HCT116 (cell line): ENCODE results near the gene DENND1A. TPM values are rescaled to one million over a fixed set of nuclear protein-coding genes. Genes with fewer than 3 reads are reported as not detected.

Source experiments
- ATAC-seq: fragments of 200-7000 bp; cut with Tn5 transposase; 2 replicates; pipeline ENCODE4 v1.9.1; 2020; ENCODE audit warnings: mild to moderate bottlenecking, moderate library complexity
- BruUV-seq: library from RNA; stranded (reverse); fragments of 400-500 nt; replicated peaks from 2 replicates; lab custom pipeline; 2021; lab: Mats Ljungman, UMichigan
- CTCF ChIA-PET: fragments of 300-600 bp; sonication (Branson Sonifier 250); formaldehyde crosslinking; loops from one replicate; lab custom pipeline; 2021; ENCODE audit warnings: antibody characterized with exemption; lab: Charles Lee
- POLR2A ChIA-PET: fragments of 300-600, 350-600 bp; sonication (Branson Sonifier 250); formaldehyde crosslinking; loops from one replicate; lab custom pipeline; 2021; ENCODE audit warnings: antibody characterized with exemption; lab: Charles Lee
- RAD21 ChIA-PET, 2 experiments: fragments of 300-600 bp; sonication (Branson Sonifier 250); formaldehyde crosslinking; loops; one replicate each; lab custom pipeline; 2023; ENCODE audit warnings: low total read pairs in 2 of 2; ENCODE audit not compliant: uncharacterized antibody in 2 of 2, unreplicated experiment in 2 of 2, low non-redundant PET in 1 of 2; lab: Charles Lee
- DNase-seq: peaks from one replicate; pipeline ENCODE4 v3.0.0-alpha.2; 2010; ENCODE audit warnings: low read depth, low spot score
- H2AFZ ChIP-seq: fragments of 200-600 bp; shearing (Covaris generic), sonication (generic); 2 replicates; pipeline ENCODE4 v1.6.1; 2017; ENCODE audit warnings: low read depth, mixed run types, mixed read lengths, antibody characterized with exemption, low read length; ENCODE audit not compliant: poor library complexity, severe bottlenecking
- H3K27ac ChIP-seq: 2 replicates; pipeline ENCODE4 v1.5.1; 2012; ENCODE audit warnings: low read depth, low read length
- H3K27me3 ChIP-seq: fragments of 200-600 bp; sonication (generic); 2 replicates; pipeline ENCODE4 v1.6.1; 2016; ENCODE audit warnings: mixed run types, low read length, mixed read lengths; ENCODE audit not compliant: insufficient read depth
- H3K36me3 ChIP-seq, 2 experiments: fragments of 200-500 bp in 1 of 2; fragments of 200-600 bp in 1 of 2; sonication (Bioruptor generic) in 1 of 2; sonication (generic) in 1 of 2; 2 replicates each; pipeline versions ENCODE4 v1.5.1 to v1.6.1; 2014 to 2016; ENCODE audit warnings: low read length in 2 of 2, inconsistent platforms in 1 of 2, mixed read lengths in 1 of 2, mixed run types in 1 of 2; ENCODE audit not compliant: insufficient read depth in 2 of 2, control insufficient read depth in 1 of 2
- H3K4me1 ChIP-seq, 2 experiments: fragments of 200-600 bp in 1 of 2; sonication (generic) in 1 of 2; 2 replicates each; pipeline versions ENCODE4 v1.5.1 to v1.6.1; 2012 to 2017; ENCODE audit warnings: low read length in 2 of 2, inconsistent platforms in 1 of 2, mild to moderate bottlenecking in 1 of 2, mixed read lengths in 1 of 2, mixed run types in 1 of 2, moderate library complexity in 1 of 2; ENCODE audit not compliant: insufficient read depth in 2 of 2, control insufficient read depth in 1 of 2
- H3K4me2 ChIP-seq: fragments of 200-600 bp; sonication (generic); 2 replicates; pipeline ENCODE4 v1.6.1; 2017; ENCODE audit warnings: mixed run types, low read length, mixed read lengths
- H3K4me3 ChIP-seq, 2 experiments: fragments of 200-600 bp in 1 of 2; sonication (generic) in 1 of 2; replicated peaks in 1 of 2; 2 replicates each; pipeline ENCODE4 v1.5.1; 2011 to 2016; ENCODE audit warnings: low read length in 2 of 2, control low read depth in 1 of 2, low read depth in 1 of 2, mild to moderate bottlenecking in 1 of 2, mixed read lengths in 1 of 2, mixed run types in 1 of 2
- H3K79me2 ChIP-seq: fragments of 200-600 bp; sonication (generic); 2 replicates; pipeline ENCODE4 v1.6.1; 2017; ENCODE audit warnings: mild to moderate bottlenecking, mixed run types, low read length, moderate library complexity, mixed read lengths; ENCODE audit not compliant: insufficient read depth
- H3K9ac ChIP-seq: fragments of 200-600 bp; sonication (generic); 2 replicates; pipeline ENCODE4 v1.6.1; 2016; ENCODE audit warnings: low read length, mixed read lengths
- H3K9me2 ChIP-seq: fragments of 200-600 bp; sonication (generic), shearing (Covaris generic); 2 replicates; pipeline ENCODE4 v1.6.1; 2017; ENCODE audit warnings: mixed run types, mild to moderate bottlenecking, moderate library complexity; ENCODE audit not compliant: insufficient read depth
- H3K9me3 ChIP-seq, 2 experiments: fragments of 200-500 bp in 1 of 2; fragments of 200-600 bp in 1 of 2; sonication (Bioruptor generic) in 1 of 2; sonication (generic) in 1 of 2; 2 replicates each; pipeline ENCODE4 v1.6.1; 2014 to 2017; ENCODE audit warnings: low read length in 2 of 2, mixed read lengths in 2 of 2, inconsistent platforms in 1 of 2, low read depth in 1 of 2, mild to moderate bottlenecking in 1 of 2, mixed run types in 1 of 2, moderate library complexity in 1 of 2; ENCODE audit not compliant: control insufficient read depth in 1 of 2, insufficient read depth in 1 of 2
- H4K20me1 ChIP-seq: fragments of 200-600 bp; sonication (generic), shearing (Covaris generic); 2 replicates; pipeline ENCODE4 v1.6.1; 2017; ENCODE audit warnings: mixed run types, mild to moderate bottlenecking, moderate library complexity; ENCODE audit not compliant: insufficient read depth
- ATF3 ChIP-seq: IDR thresholded peaks from 2 replicates; pipeline ENCODE4 v1.6.1; 2012
- CEBPB ChIP-seq: IDR thresholded peaks from 2 replicates; pipeline ENCODE4 v1.6.1; 2012; ENCODE audit warnings: low read depth
- CTCF ChIP-seq, 3 experiments: fragments of 200-600 bp in 1 of 3; sonication (generic) in 1 of 3; IDR thresholded peaks in 2 of 3; conservative IDR thresholded peaks in 1 of 3; 2 replicates each; pipeline ENCODE4 v1.5.1; 2012 to 2017; ENCODE audit warnings: low read depth in 2 of 3, low read length in 2 of 3, antibody characterized with exemption in 1 of 3, borderline replicate concordance in 1 of 3, control low read depth in 1 of 3, mild to moderate bottlenecking in 1 of 3, mixed read lengths in 1 of 3, mixed run types in 1 of 3, moderate library complexity in 1 of 3; ENCODE audit not compliant: insufficient read depth in 1 of 3
- ELF1 ChIP-seq: IDR thresholded peaks from 2 replicates; pipeline ENCODE4 v1.6.1; 2012; ENCODE audit warnings: low read depth, borderline replicate concordance
- JUND ChIP-seq: IDR thresholded peaks from 2 replicates; pipeline ENCODE4 v1.6.1; 2012
- POLR2A ChIP-seq: IDR thresholded peaks from 2 replicates; pipeline ENCODE4 v1.7.0; 2011; ENCODE audit warnings: borderline replicate concordance; ENCODE audit not compliant: insufficient read depth, insufficient read length; ENCODE audit errors: extremely low read depth
- POLR2AphosphoS5 ChIP-seq: IDR thresholded peaks from 2 replicates; pipeline ENCODE4 v1.6.1; 2011; ENCODE audit warnings: mild to moderate bottlenecking, low read depth, low read length, moderate library complexity
- REST ChIP-seq: IDR thresholded peaks from 2 replicates; pipeline ENCODE4 v1.6.1; 2012; ENCODE audit warnings: low read depth
- SIN3A ChIP-seq: IDR thresholded peaks from 2 replicates; pipeline ENCODE4 v1.6.1; 2012; ENCODE audit warnings: low read depth
- TCF7L2 ChIP-seq: IDR thresholded peaks from 2 replicates; pipeline ENCODE4 v1.7.0; 2011; ENCODE audit warnings: borderline replicate concordance, inconsistent platforms; ENCODE audit not compliant: insufficient read depth, insufficient read length; ENCODE audit errors: extremely low read depth
- ZBTB33 ChIP-seq: IDR thresholded peaks from 2 replicates; pipeline ENCODE4 v1.6.1; 2011; ENCODE audit warnings: mild to moderate bottlenecking, low read length, moderate library complexity; ENCODE audit not compliant: insufficient replicate concordance; ENCODE audit errors: extremely low read depth
- ZFX ChIP-seq: fragments of 450-650 bp; IDR thresholded peaks from 2 replicates; pipeline ENCODE4 v1.6.1; 2017
- intact Hi-C: fragments of 100-400 bp; cut with micrococcal nuclease; formaldehyde crosslinking; loops from 2 replicates; pipeline ENCODE4 v1.10.0; 2022
- total RNA-seq: library from RNA; stranded (reverse); gene quantifications from one replicate; pipeline ENCODE4 v1.2.1, GENCODE V29; 2021; ENCODE audit not compliant: unreplicated experiment

Gene DENND1A
- total RNA-seq, 1 experiment from 2014 or later = 33.0 TPM

GRCh38 chr9:123342247-123342646 is 587.7 kb downstream of the DENND1A start:
- Histone ChIP-seq H3K79me2 (no peaks in the 10 kb centered on the region), H2AFZ (no peak overlapping the region), H3K4me3 (no peak overlapping the region), H3K9me2 (no peaks in the 10 kb centered on the region), H4K20me1 (no peaks in the 10 kb centered on the region), H3K4me2 (no peak overlapping the region), H3K36me3 (no peaks in the 10 kb centered on the region), H3K4me1 (peaks cover 5 to 14% of the 10 kb centered on the region in 2 experiments; a peak in 3 of 4 replicates), H3K27me3 (no peaks in the 10 kb centered on the region), H3K9ac (no peak overlapping the region)
- POLR2A ChIA-PET = no interaction called here
- no TSS peak for BruUV-seq
- intact Hi-C loops = loop anchor here (10.0 kb wide), 1 partner anchor 987 kb away; no protein-coding TSS in a partner anchor
- RAD21 ChIA-PET = no interaction called here
- no peak for DNase-seq
- no peak for ATAC-seq
- CTCF ChIA-PET = no interaction called here
- TF ChIP-seq ATF3 = no peak
- no peak for TF ChIP-seq TCF7L2
- no peak for TF ChIP-seq ELF1
- TF ChIP-seq CEBPB = no peak
- TF ChIP-seq ZFX = no peak
- no peak for TF ChIP-seq SIN3A
- TF ChIP-seq, all 23 proteins: peak for 0
- no peak overlapping the region for H3K27ac ChIP-seq
- no peaks in the 10 kb centered on the region; a peak in 1 of 4 replicates for H3K9me3 ChIP-seq

GRCh38 chr9:123341816-123342215 is 588.1 kb downstream of the DENND1A start:
- POLR2A ChIA-PET = no interaction called here
- no peak for TF ChIP-seq ZBTB33
- TF ChIP-seq REST = no peak
- TF ChIP-seq SIN3A = no peak
- no peak for TF ChIP-seq JUND
- no peak for TF ChIP-seq POLR2AphosphoS5
- no peak for TF ChIP-seq POLR2A
- no peak for TF ChIP-seq CTCF (IDR thresholded peaks at IDR 0.05 in 2 of 3, conservative IDR thresholded peaks at IDR 0.05 in 1 of 3; ENCODE audit: borderline replicate concordance in 1 of 3, insufficient read depth in 1 of 3, low read depth in 2 of 3, low read length in 2 of 3)

More at GRCh38 chr9:123341816-123342215, 588.1 kb downstream of the DENND1A start:
- H3K9me2 ChIP-seq = no peaks in the 10 kb centered on the region
- no peak for ATAC-seq
- intact Hi-C loops = loop anchor here (10.0 kb wide), 1 partner anchor 987 kb away; no protein-coding TSS in a partner anchor
- H3K9ac ChIP-seq = no peak overlapping the region
- CTCF ChIA-PET = no interaction called here
- no peaks in the 10 kb centered on the region for H4K20me1 ChIP-seq
- no peaks in the 10 kb centered on the region for H3K36me3 ChIP-seq
- RAD21 ChIA-PET = no interaction called here
- H3K27ac ChIP-seq = no peak overlapping the region
- no peaks in the 10 kb centered on the region for H3K27me3 ChIP-seq
- no TSS peak for BruUV-seq
- no peak overlapping the region for H2AFZ ChIP-seq
- H3K4me2 ChIP-seq = no peak overlapping the region
- H3K4me1 ChIP-seq = peaks cover 5 to 14% of the 10 kb centered on the region in 2 experiments; a peak in 3 of 4 replicates
- no peaks in the 10 kb centered on the region for H3K9me3 ChIP-seq
- H3K4me3 ChIP-seq = no peak overlapping the region
- H3K79me2 ChIP-seq = no peaks in the 10 kb centered on the region
- DNase-seq = no peak
